HG03025 (cell line): ENCODE measurements around the gene MUC3A.
"Not testable (repeated sequence)": the region's sequence is repeated elsewhere in the genome, so short reads cannot be mapped to it uniquely, and the experiment has no call there.

Experiments used
- ATAC-seq: cut with Tn5 transposase; IDR thresholded peaks from one replicate; pipeline ENCODE4 v1.9.1; 2021; ENCODE audit warnings: mild to moderate bottlenecking, moderate library complexity; ENCODE audit not compliant: unreplicated experiment, low FRiP score

MUC3A gene, protein sequence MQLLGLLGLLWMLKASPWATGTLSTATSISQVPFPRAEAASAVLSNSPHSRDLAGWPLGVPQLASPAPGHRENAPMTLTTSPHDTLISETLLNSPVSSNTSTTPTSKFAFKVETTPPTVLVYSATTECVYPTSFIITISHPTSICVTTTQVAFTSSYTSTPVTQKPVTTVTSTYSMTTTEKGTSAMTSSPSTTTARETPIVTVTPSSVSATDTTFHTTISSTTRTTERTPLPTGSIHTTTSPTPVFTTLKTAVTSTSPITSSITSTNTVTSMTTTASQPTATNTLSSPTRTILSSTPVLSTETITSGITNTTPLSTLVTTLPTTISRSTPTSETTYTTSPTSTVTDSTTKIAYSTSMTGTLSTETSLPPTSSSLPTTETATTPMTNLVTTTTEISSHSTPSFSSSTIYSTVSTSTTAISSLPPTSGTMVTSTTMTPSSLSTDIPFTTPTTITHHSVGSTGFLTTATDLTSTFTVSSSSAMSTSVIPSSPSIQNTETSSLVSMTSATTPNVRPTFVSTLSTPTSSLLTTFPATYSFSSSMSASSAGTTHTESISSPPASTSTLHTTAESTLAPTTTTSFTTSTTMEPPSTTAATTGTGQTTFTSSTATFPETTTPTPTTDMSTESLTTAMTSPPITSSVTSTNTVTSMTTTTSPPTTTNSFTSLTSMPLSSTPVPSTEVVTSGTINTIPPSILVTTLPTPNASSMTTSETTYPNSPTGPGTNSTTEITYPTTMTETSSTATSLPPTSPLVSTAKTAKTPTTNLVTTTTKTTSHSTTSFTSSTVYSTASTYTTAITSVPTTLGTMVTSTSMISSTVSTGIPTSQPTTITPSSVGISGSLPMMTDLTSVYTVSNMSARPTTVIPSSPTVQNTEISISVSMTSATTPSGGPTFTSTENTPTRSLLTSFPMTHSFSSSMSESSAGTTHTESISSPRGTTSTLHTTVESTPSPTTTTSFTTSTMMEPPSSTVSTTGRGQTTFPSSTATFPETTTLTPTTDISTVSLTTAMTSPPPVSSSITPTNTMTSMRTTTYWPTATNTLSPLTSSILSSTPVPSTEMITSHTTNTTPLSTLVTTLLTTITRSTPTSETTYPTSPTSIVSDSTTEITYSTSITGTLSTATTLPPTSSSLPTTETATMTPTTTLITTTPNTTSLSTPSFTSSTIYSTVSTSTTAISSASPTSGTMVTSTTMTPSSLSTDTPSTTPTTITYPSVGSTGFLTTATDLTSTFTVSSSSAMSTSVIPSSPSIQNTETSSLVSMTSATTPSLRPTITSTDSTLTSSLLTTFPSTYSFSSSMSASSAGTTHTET (N-terminal part only)

DNA sequence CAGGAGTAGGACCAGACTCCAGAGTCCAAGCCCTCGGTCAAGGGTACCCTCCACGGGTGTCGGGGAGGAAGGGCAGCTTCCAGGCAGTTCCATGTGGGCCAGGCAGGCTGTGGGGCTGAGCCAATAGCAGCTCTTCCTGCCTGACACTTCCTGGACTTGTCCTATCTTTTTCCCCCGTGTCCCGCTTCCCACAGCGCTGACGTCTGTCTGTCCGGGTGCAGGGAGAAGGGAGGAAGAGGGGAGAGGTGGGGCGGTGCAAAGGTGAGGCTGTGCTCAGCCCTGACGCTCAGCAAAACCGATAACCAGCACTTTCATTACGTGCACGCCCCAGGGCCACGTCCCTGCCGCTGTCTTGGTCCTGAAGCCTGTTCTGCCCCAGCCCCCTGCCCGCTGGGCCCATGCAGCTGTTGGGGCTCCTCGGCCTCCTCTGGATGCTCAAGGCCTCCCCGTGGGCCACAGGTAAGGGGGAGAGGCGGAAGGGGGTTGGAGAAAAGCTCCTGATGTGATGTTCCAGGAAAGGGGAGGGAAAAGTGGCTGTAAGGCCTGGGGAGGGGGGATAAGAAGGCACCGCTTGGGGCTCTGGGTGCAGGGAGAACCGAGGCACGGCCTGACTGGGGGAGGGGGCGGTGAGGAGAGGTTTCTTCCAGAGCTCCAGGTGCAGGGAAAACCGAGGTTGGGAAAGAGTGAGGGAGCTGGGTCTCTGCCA is at the start of gene MUC3A:
MUC3A (plus strand) TSS at position 308 of the 706 bp plus-strand sequence; CDS start at position 399, 91 bp downstream.
- no peak for ATAC-seq

GRCh38 chr7:100900978-100901377 is 48.4 kb upstream of the MUC3A start:
- no peak for ATAC-seq

DNA sequence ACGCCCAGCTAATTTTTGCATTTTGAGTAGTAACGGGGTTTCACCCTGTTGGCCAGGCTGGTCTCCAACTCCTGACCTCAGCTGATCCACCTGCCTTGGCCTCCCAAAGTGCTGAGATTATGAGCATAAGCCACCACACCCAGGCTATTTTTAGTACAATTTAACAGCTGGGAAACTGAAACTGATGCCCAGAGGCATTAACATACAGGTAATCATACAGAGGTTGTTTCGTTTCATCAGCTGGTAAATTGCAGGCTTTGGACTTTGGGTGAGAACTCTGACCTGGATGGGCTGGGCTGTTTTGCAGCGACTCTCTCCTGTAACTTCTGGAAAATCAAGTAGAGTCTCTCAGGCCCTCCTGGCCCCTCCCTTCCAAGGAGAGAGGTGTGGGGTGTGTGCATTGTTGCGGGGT is 47.4 kb upstream of the MUC3A start:
- no peak for ATAC-seq

DNA sequence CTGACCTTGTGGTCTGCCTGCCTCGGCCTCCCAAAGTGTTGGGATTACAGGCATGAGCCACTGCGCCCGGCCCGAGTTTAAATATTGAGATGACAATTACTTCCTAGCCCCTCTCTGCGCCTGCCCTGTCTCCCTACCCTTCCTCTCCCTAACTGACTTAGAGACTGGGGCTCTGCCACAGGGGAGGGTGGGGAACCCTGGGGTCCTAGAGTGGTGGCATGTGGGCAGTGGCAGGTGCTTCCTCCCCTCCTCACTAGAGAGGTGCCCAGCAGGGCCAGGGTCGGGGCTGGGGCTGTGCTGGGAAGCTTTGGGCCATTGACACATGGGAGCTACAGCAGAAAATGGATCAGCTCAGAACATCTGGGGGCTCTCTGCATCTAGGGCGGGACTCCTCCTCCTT is 46.7 kb upstream of the MUC3A start:
- ATAC-seq, result no peak

GRCh38 chr7:100908512-100908911 is 40.8 kb upstream of the MUC3A start:
- no peak for ATAC-seq

- not testable (repeated sequence) for ATAC-seq
Observed at GRCh38 chr7:100910443-100910842, 38.9 kb upstream of the MUC3A start.

- ATAC-seq, result no peak
Observed at GRCh38 chr7:100911484-100911883, 37.9 kb upstream of the MUC3A start.

- ATAC-seq, result no peak
Observed at GRCh38 chr7:100914208-100914878, 35.0 kb upstream of the MUC3A start.

DNA sequence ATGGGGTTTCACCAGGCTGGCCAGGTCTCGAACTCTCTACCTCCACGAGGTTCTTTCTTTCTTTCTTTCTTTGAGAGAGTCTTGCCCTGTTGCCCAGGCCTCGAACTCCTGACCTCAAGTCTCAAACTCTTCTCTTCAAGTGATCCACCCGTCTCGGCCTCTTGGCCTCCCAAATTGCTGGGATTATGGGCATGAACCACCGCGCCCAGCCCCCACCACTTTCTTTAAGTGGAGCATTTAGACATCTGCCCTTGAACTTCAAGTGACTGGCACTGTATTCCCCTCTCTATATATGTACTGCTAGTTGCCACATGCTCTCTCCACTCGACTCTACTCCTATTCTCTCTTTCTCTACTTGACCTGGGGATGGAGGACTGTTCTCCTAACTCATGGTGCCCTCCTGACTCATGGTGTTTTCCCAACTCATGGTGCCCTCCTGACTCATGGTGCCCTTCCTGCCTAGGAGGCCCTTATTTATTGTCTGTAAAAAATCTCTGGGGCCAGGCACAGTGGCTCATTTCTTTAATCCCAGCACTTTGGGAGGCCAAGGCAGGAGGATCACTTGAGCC is 34.4 kb upstream of the MUC3A start:
- ATAC-seq, result no peak

DNA sequence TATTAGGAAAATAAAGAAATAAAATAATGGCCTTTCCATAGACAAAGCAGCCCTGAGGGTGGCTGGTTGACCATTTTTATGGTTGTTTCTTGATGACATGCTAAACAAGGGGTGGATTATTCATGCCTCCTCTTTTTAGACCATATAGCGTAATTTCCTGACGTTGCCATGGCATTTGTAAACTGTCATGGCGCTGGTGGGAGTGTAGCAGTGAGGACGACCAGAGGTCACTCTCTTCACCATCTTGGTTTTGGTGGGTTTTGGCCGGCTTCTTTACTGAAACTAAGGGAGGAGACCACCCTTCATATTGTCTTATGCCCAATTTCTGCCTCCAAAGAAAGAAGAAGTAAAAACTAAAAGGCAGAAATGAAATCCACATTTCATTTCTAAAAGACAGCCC is 30.0 kb upstream of the MUC3A start:
- not testable (repeated sequence) for ATAC-seq

DNA sequence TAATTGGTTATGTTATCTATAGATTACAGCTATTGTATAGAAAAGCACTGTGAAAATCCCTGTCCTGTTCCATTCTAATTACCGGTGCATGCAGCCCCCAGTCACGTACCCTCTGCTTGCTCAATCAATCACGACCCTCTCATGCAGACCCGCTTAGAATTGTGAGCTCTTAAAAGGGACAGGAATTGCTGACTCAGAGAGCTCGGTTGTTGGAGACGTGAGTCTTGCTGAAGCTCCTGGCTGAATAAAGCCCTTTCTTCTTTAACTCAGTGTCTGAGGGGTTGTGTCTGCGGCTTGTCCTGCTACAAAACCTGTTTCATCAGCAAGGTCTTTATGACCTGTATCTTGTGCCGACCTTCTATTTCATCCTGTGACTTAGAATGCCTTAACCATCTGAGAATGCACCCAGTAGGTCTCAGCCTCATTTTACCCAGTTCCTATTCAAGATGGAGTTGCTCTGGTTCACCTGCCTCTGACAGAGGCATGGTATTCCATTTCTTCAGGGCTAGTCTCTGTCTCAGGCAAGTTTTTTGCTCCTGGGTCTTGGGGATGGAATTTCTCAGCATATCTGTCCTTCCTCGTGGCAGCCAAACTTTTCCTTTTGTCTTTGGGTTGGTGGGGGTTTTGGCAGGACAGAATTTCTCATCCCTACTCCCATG is 29.4 kb upstream of the MUC3A start:
- ATAC-seq, result not testable (repeated sequence)

GRCh38 chr7:100921039-100921438 is 28.3 kb upstream of the MUC3A start:
- no peak for ATAC-seq

DNA sequence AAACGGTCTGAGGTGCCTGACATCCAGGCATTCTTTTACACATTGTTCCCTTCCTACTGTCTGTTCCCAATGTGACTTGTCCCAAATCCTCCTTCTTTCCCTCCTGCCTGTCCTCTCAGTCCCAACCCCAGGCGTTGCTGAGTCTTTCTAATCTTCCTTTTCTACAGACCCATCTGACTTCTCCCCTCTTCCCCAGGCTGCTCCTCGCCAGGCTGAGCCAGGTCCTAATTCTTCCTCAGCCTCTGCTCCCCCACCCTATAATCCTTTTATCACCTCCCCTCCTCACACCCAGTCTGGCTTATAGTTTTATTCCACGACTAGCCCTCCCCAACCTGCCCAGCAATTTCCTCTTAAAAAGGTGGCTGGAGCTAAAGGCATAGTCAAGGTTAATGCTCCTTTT is 25.7 kb upstream of the MUC3A start:
- not testable (repeated sequence) for ATAC-seq

- no peak for ATAC-seq
Observed at GRCh38 chr7:100929808-100930174, 19.5 kb upstream of the MUC3A start.

GRCh38 chr7:100933734-100934133 is 15.6 kb upstream of the MUC3A start:
- ATAC-seq, result no peak

DNA sequence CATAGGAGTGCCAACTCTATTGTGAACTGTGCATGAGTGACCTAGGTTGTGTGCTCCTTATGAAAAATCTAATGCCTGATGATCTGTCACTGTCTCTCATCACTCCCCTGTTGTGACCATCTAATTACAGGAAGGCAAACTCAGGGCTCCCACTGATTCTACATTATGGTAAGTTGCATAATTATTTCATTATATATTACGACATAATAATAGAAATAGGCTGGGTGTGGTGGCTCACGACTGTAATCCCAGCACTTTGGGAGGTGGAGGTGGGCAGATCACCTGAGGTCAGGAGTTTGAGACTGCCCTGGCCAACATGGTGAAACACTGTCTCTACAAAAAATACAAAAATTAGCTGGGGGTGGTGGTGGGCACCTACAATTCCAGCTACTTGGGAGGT is 14.0 kb upstream of the MUC3A start:
- ATAC-seq, result not testable (repeated sequence)

DNA sequence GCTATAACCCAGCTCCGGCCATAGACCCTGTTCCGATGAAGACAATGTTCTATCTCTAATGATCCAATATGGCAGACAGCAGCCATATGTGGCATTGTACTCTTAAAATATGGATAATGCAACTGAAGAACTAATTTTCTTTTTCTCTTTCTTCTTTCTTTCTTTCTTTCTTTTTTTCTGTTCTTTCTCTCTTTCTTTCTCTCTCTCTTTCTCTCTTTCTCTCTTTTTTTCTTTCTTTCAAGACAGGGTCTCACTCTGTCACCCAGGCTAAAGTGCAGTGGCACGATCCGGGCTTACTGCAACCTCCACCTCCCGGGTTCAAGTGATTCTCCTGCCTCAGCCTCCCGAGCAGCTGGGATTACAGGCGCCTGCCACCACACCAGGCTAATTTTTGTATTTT is 13.2 kb upstream of the MUC3A start:
- not testable (repeated sequence) for ATAC-seq

GRCh38 chr7:100942045-100942774 is 7.1 kb upstream of the MUC3A start:
- ATAC-seq, result no peak
